ENCODE measurements around the gene STK11IP. TPM values are rescaled to one million over a fixed set of nuclear protein-coding genes. Genes with fewer than 3 reads are reported as not detected.

STK11IP gene
- total RNA-seq, 1 experiment from 2014 or later, result 39.9 TPM

- CTCF ChIA-PET, result interaction anchor here (0.7 to 1.4 kb wide), 3 partner anchors 12 to 79 kb away, joined by 3 to 4 read pairs (median 4); partner anchors contain the start of gene STK11IP
- no peak for TF ChIP-seq ZMAT4 (CRISPR knock-in tag; IDR thresholded peaks at IDR 0.05)
- TF ChIP-seq HMGA2 (CRISPR knock-in tag; IDR thresholded peaks at IDR 0.05), result no peak
- no peak for TF ChIP-seq CBFB (CRISPR knock-in tag; IDR thresholded peaks at IDR 0.05; ENCODE audit: low read depth)
- TF ChIP-seq ATF6 (CRISPR knock-in tag; IDR thresholded peaks at IDR 0.05), result no peak
- no peak for TF ChIP-seq SMAD3 (CRISPR knock-in tag; IDR thresholded peaks at IDR 0.05; ENCODE audit: borderline replicate concordance)
- TF ChIP-seq CREM (CRISPR knock-in tag; IDR thresholded peaks at IDR 0.05), result no peak
- TF ChIP-seq CDX4 (CRISPR knock-in tag; IDR thresholded peaks at IDR 0.05; ENCODE audit: borderline replicate concordance), result no peak
- no peaks in the 10 kb centered on the region for H3K4me1 Mint-ChIP-seq
- no peak overlapping the region for H3K27ac Mint-ChIP-seq
- no peak overlapping the region for H3K4me3 Mint-ChIP-seq
- no peaks in the 10 kb centered on the region for H3K9me3 Mint-ChIP-seq
- H3K36me3 Mint-ChIP-seq, result peaks cover 19% of the 10 kb centered on the region
- ATAC-seq, result no peak
- H3K27me3 Mint-ChIP-seq (ENCODE audit: low read depth), result no peaks in the 10 kb centered on the region
- POLR2A ChIA-PET, result no interaction called here
- no peak for DNase-seq (ENCODE audit: low spot score)
Measured at GRCh38 chr2:219609149-219609750, 11.6 kb downstream of the STK11IP start.

GRCh38 chr2:219611306-219611705 lies 13.6 kb downstream of the STK11IP start:
- Mint-ChIP-seq H3K27ac (no peak overlapping the region; the same call in 1 of the 2 replicates), H3K9me3 (no peaks in the 10 kb centered on the region)
- POLR2A ChIA-PET, result no interaction called here

More at GRCh38 chr2:219611306-219611705, 13.6 kb downstream of the STK11IP start:
- CTCF ChIA-PET, result no interaction called here
- Mint-ChIP-seq H3K27me3 (ENCODE audit: low read depth) (no peaks in the 10 kb centered on the region), H3K4me3 (no peak overlapping the region), H3K4me1 (no peaks in the 10 kb centered on the region), H3K36me3 (peaks cover 16% of the 10 kb centered on the region)
- TF ChIP-seq CTCF (IDR thresholded peaks at IDR 0.05) (no peak), ATF1 (CRISPR knock-in tag; IDR thresholded peaks at IDR 0.05) (no peak), E2F4 (CRISPR knock-in tag; IDR thresholded peaks at IDR 0.05; ENCODE audit: borderline replicate concordance, low read depth) (no peak), HMGXB4 (CRISPR knock-in tag; IDR thresholded peaks at IDR 0.05) (no peak), OVOL2 (CRISPR knock-in tag; IDR thresholded peaks at IDR 0.05; ENCODE audit: borderline replicate concordance) (no peak)
- no peak for ATAC-seq
- DNase-seq (ENCODE audit: low spot score), result no peak
